DND-41 (cell line): ENCODE measurements around the gene TRIP13.

Experiments
- ATAC-seq: fragments of 200-7000 bp; cut with Tn5 transposase; 3 replicates; pipeline ENCODE4 v1.9.1; 2021; ENCODE audit warnings: low read depth; ENCODE audit not compliant: insufficient read depth
- DNase-seq: peaks from one replicate; pipeline ENCODE4 v3.0.0-alpha.2; 2020
- H2AFZ ChIP-seq: 2 replicates; pipeline ENCODE4 v1.6.0; 2012; ENCODE audit warnings: low read depth, low read length
- H3K27ac ChIP-seq: 2 replicates; pipeline ENCODE4 v1.5.1; 2012; ENCODE audit warnings: low read length, inconsistent platforms
- H3K27me3 ChIP-seq: fragments of 200-600 bp; sonication (generic); 2 replicates; pipeline ENCODE4 v1.6.0; 2012; ENCODE audit warnings: low read length, mild to moderate bottlenecking, inconsistent platforms; ENCODE audit not compliant: insufficient read depth, poor library complexity
- H3K36me3 ChIP-seq: 2 replicates; pipeline ENCODE4 v1.5.1; 2012; ENCODE audit warnings: low read length, inconsistent platforms; ENCODE audit not compliant: insufficient read depth
- H3K4me1 ChIP-seq: 2 replicates; pipeline ENCODE4 v1.5.1; 2012; ENCODE audit warnings: mild to moderate bottlenecking, low read length; ENCODE audit not compliant: insufficient read depth
- H3K4me2 ChIP-seq: 2 replicates; pipeline ENCODE4 v1.6.0; 2012; ENCODE audit warnings: mild to moderate bottlenecking, moderate library complexity, low read length, inconsistent platforms; ENCODE audit not compliant: insufficient read depth
- H3K4me3 ChIP-seq, 2 experiments: fragments of 200-600 bp in 1 of 2; shearing (Covaris generic) in 1 of 2; 2 replicates each; pipeline ENCODE4 v1.5.1; 2012 to 2016; ENCODE audit warnings: inconsistent platforms in 2 of 2, low read length in 2 of 2, mild to moderate bottlenecking in 2 of 2, low read depth in 1 of 2, moderate library complexity in 1 of 2
- H3K79me2 ChIP-seq: 2 replicates; pipeline ENCODE4 v1.6.0; 2012; ENCODE audit warnings: low read length, inconsistent platforms; ENCODE audit not compliant: insufficient read depth
- H3K9ac ChIP-seq: 2 replicates; pipeline ENCODE4 v1.6.0; 2012; ENCODE audit warnings: low read depth, mild to moderate bottlenecking, inconsistent platforms, low read length, moderate library complexity
- H3K9me3 ChIP-seq: 2 replicates; pipeline ENCODE4 v1.5.1; 2012; ENCODE audit warnings: low read length, moderate library complexity, mild to moderate bottlenecking, inconsistent platforms; ENCODE audit not compliant: insufficient read depth, severe bottlenecking
- H4K20me1 ChIP-seq: 2 replicates; pipeline ENCODE4 v1.6.0; 2012; ENCODE audit warnings: low read length; ENCODE audit not compliant: insufficient read depth
- CTCF ChIP-seq: IDR thresholded peaks from 2 replicates; pipeline ENCODE4 v1.5.1; 2012; ENCODE audit warnings: borderline replicate concordance, low read length, moderate library complexity, mild to moderate bottlenecking; ENCODE audit not compliant: poor library complexity, severe bottlenecking; ENCODE audit errors: extremely low read depth
- EZH2 ChIP-seq: IDR thresholded peaks from 3 replicates; pipeline ENCODE4 v1.6.1; 2012; ENCODE audit warnings: borderline replicate concordance, low read depth, mild to moderate bottlenecking, moderate library complexity, low read length, inconsistent platforms; ENCODE audit not compliant: severe bottlenecking

TRIP13 gene

GRCh38 chr5:943201-943917 lies 50.7 kb downstream of the TRIP13 start:
- ATAC-seq, result no peak
- Histone ChIP-seq H3K4me1 (peaks cover 9% of the 10 kb centered on the region; the same call in 1 of the 2 replicates), H2AFZ (no peak overlapping the region), H3K27me3 (peaks cover 15% of the 10 kb centered on the region), H3K36me3 (no peaks in the 10 kb centered on the region), H3K9me3 (no peaks in the 10 kb centered on the region), H3K27ac (no peak overlapping the region), H3K9ac (no peak overlapping the region), H3K4me2 (no peak overlapping the region), H4K20me1 (peaks cover 14% of the 10 kb centered on the region), H3K79me2 (no peaks in the 10 kb centered on the region), H3K4me3 (no peak overlapping the region)
- TF ChIP-seq CTCF, result no peak
- no peak for TF ChIP-seq EZH2
- DNase-seq, result no peak

- Histone ChIP-seq H3K79me2 (no peaks in the 10 kb centered on the region), H3K9me3 (no peaks in the 10 kb centered on the region), H3K36me3 (no peaks in the 10 kb centered on the region), H3K4me3 (no peak overlapping the region), H3K27me3 (peaks cover 15% of the 10 kb centered on the region), H3K4me2 (no peak overlapping the region), H3K4me1 (peaks cover 15% of the 10 kb centered on the region; the same call in 1 of the 2 replicates), H2AFZ (no peak overlapping the region), H4K20me1 (peaks cover 14% of the 10 kb centered on the region), H3K27ac (no peak overlapping the region), H3K9ac (no peak overlapping the region)
- no peak for DNase-seq
- TF ChIP-seq CTCF (no peak), EZH2 (no peak)
- no peak for ATAC-seq
These were observed 51.4 kb downstream of the TRIP13 start for GRCh38 chr5:943918-944620.

- no peak overlapping the region for H3K27ac ChIP-seq
- H2AFZ ChIP-seq, result no peak overlapping the region
- DNase-seq, result no peak
- peaks cover 14% of the 10 kb centered on the region for H4K20me1 ChIP-seq
- TF ChIP-seq CTCF (no peak), EZH2 (no peak)
- no peaks in the 10 kb centered on the region for H3K9me3 ChIP-seq
- no peaks in the 10 kb centered on the region for H3K36me3 ChIP-seq
- H3K4me1 ChIP-seq, result peaks cover 15% of the 10 kb centered on the region; the same call in 1 of the 2 replicates
- H3K4me3 ChIP-seq, result no peak overlapping the region
- no peaks in the 10 kb centered on the region for H3K79me2 ChIP-seq
- H3K27me3 ChIP-seq, result peaks cover 15% of the 10 kb centered on the region
- H3K4me2 ChIP-seq, result no peak overlapping the region
- ATAC-seq, result no peak
- no peak overlapping the region for H3K9ac ChIP-seq
These were observed 51.9 kb downstream of the TRIP13 start for GRCh38 chr5:944621-944927.
